GM23338 (cell line): ENCODE measurements around the gene COL20A1. TPM values are rescaled to one million over a fixed set of nuclear protein-coding genes. Genes with fewer than 3 reads are reported as not detected.
A peak's percentile ranks its signal among the peaks of the same experiment; 100 is the strongest.

ENCODE experiments used
- ATAC-seq: fragments of 200-7000 bp; cut with Tn5 transposase; 3 replicates; pipeline ENCODE4 v1.9.1; 2020
- DNase-seq: peaks from one replicate; pipeline ENCODE4 v3.0.0-alpha.2; 2015; ENCODE audit warnings: low spot score
- H2AFZ ChIP-seq: fragments of 200-600 bp; sonication (generic); 2 replicates; pipeline ENCODE4 v1.8.0; 2016; ENCODE audit warnings: antibody characterized with exemption, mild to moderate bottlenecking, moderate library complexity
- H3F3A ChIP-seq: fragments of 200-600 bp; sonication (generic); replicated peaks from 2 replicates; pipeline ENCODE4 v1.8.0; 2017; ENCODE audit warnings: antibody characterized with exemption, mixed run types, low read depth
- H3K27ac ChIP-seq: fragments of 200-600 bp; sonication (generic); 2 replicates; pipeline ENCODE4 v1.6.1; 2016; ENCODE audit warnings: low read depth
- H3K27me3 ChIP-seq: fragments of 200-600 bp; sonication (generic); 2 replicates; pipeline ENCODE4 v1.8.0; 2016; ENCODE audit warnings: mild to moderate bottlenecking, mixed run types, moderate library complexity; ENCODE audit not compliant: insufficient read depth
- H3K36me3 ChIP-seq: fragments of 200-600 bp; sonication (generic); 2 replicates; pipeline ENCODE4 v1.8.0; 2016; ENCODE audit warnings: mild to moderate bottlenecking; ENCODE audit not compliant: insufficient read depth
- H3K4me1 ChIP-seq: fragments of 200-600 bp; sonication (generic); 2 replicates; pipeline ENCODE4 v1.8.0; 2016; ENCODE audit warnings: mild to moderate bottlenecking, moderate library complexity; ENCODE audit not compliant: insufficient read depth
- H3K4me2 ChIP-seq: fragments of 200-600 bp; sonication (generic); 2 replicates; pipeline ENCODE4 v1.7.1; 2017; ENCODE audit warnings: mixed run types
- H3K4me3 ChIP-seq: fragments of 200-600 bp; sonication (generic); 2 replicates; pipeline ENCODE4 v1.6.1; 2016; ENCODE audit warnings: mixed run types
- H3K79me2 ChIP-seq: fragments of 200-600 bp; sonication (generic); replicated peaks from 2 replicates; pipeline ENCODE4 v1.8.0; 2017; ENCODE audit warnings: mild to moderate bottlenecking; ENCODE audit not compliant: insufficient read depth
- H3K9me2 ChIP-seq: fragments of 200-600 bp; sonication (generic); 2 replicates; pipeline ENCODE4 v1.8.0; 2017; ENCODE audit not compliant: insufficient read depth
- H4K20me1 ChIP-seq: fragments of 200-600 bp; sonication (generic); replicated peaks from 2 replicates; pipeline ENCODE4 v1.8.0; 2017; ENCODE audit warnings: mild to moderate bottlenecking; ENCODE audit not compliant: insufficient read depth
- H3K27ac Mint-ChIP-seq: 2 replicates; pipeline ENCODE4 v1.8.0; 2020; ENCODE audit warnings: inconsistent platforms, mild to moderate bottlenecking, moderate library complexity, mixed read lengths
- H3K27me3 Mint-ChIP-seq: 3 replicates; pipeline ENCODE4 v1.8.0; 2022; ENCODE audit warnings: low read depth, mild to moderate bottlenecking, moderate library complexity, mixed read lengths, inconsistent platforms; ENCODE audit not compliant: insufficient read depth, poor library complexity
- H3K36me3 Mint-ChIP-seq: 3 replicates; pipeline ENCODE4 v1.8.0; 2021; ENCODE audit warnings: low read depth, mild to moderate bottlenecking, inconsistent platforms, moderate library complexity, mixed read lengths
- H3K4me1 Mint-ChIP-seq: 3 replicates; pipeline ENCODE4 v1.8.0; 2020; ENCODE audit warnings: mild to moderate bottlenecking, inconsistent platforms, mixed read lengths
- H3K4me3 Mint-ChIP-seq: 3 replicates; pipeline ENCODE4 v1.8.0; 2021; ENCODE audit warnings: moderate library complexity, mild to moderate bottlenecking, inconsistent platforms, mixed read lengths
- H3K9me3 Mint-ChIP-seq: 3 replicates; pipeline ENCODE4 v1.8.0; 2020; ENCODE audit warnings: moderate library complexity, mild to moderate bottlenecking, inconsistent platforms, mixed read lengths
- CREB1 ChIP-seq: fragments of 250-450 bp; sonication (Bioruptor Pico); IDR thresholded peaks from 2 replicates; pipeline ENCODE4 v1.5.0; 2020; ENCODE audit warnings: low read depth, mild to moderate bottlenecking, moderate library complexity
- EZH2phosphoT487 ChIP-seq: fragments of 200-600 bp; sonication (generic); IDR thresholded peaks from one replicate; pipeline ENCODE4 v1.8.1; 2018; ENCODE audit warnings: antibody characterized with exemption; ENCODE audit not compliant: unreplicated experiment
- POLR2AphosphoS5 ChIP-seq: IDR thresholded peaks from 2 replicates; pipeline ENCODE4 v1.6.1; 2016; ENCODE audit warnings: antibody characterized with exemption, low read depth
- ZNF114 ChIP-seq: fragments of 250-450 bp; sonication (Bioruptor Pico); IDR thresholded peaks from 2 replicates; pipeline ENCODE4 v1.5.0; 2020; ENCODE audit warnings: mild to moderate bottlenecking, moderate library complexity
- ZNF331 ChIP-seq: fragments of 250-450 bp; sonication (Bioruptor Pico); IDR thresholded peaks from 2 replicates; pipeline ENCODE4 v1.5.0; 2020; ENCODE audit warnings: low read depth, mild to moderate bottlenecking, moderate library complexity
- polyA plus RNA-seq: library from polyadenylated mRNA; unstranded; fragments of >200 nt; fragmentation: Nextera tagmentation; extraction: Ambion mirVana; gene quantifications from 2 replicates; pipeline ENCODE4 v1.2.1, GENCODE V29; 2016
- total RNA-seq: library from RNA; depleted of rRNA; stranded (reverse); fragments of >200 nt; shearing (Covaris generic); gene quantifications from 2 replicates; pipeline ENCODE4 v1.2.3, GENCODE V29; 2014
- TF ChIP-seq, protein P1 (sequence below): IDR thresholded peaks from one replicate; pipeline ENCODE4 v1.6.1; 2018; ENCODE audit warnings: antibody characterized with exemption; ENCODE audit not compliant: unreplicated experiment

The COL20A1 gene
- total and polyA plus RNA-seq, 2 experiments from 2014 or later, result 0.28 to 0.79 TPM

DNA sequence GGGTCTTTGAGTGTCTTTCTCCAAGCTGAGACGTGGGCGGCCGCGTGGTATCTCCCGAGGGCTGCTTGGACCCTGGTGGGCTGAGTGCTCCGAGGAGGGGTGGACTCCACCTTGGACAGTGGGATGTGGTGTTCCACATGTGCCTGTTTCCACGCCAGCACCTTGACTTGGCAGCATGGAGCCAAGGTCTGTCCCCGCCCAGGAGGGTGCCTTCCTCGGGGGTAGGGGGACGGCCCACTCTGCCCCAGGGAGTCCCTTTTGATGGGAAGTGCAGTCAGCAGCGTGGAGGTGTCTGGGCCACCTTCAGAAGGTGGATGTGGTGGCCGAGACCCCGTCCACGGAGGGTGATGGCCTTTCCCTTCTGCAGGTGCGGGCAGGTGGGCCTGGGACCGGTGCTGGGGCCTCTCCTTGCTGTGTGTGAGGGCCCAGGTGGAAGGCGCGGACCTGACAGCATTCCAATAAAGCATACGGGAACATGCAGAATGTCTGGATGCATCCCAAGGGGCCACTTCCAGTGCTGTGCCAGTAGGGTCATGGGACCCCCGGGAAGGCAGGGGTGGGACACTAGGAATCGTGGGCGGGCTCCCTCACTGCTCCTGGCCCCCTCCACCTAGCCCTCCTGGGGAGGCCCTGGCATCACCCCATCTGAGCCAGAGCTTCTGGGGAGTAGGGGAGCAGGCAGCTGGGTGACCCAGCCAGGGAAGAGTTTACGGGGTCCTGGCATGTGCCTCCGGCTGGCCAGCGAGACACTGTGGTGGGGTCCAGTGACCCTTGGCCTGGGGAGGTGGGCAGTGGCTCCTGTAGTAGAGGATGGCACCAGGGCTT lies 3.5 kb upstream of the COL20A1 start:
- no peak overlapping the region for H3K4me3 ChIP-seq
- H4K20me1 ChIP-seq, result no peaks in the 10 kb centered on the region
- H3K79me2 ChIP-seq, result no peaks in the 10 kb centered on the region
- TF ChIP-seq ZNF114 (CRISPR knock-in tag), result no peak
- H3F3A ChIP-seq, result no peaks in the 10 kb centered on the region
- H3K4me3 Mint-ChIP-seq, result no peak overlapping the region
- H3K27ac Mint-ChIP-seq, result no peak overlapping the region
- no peak overlapping the region for H2AFZ ChIP-seq
- H3K9me3 Mint-ChIP-seq, result no peaks in the 10 kb centered on the region
- no peaks in the 10 kb centered on the region for H3K27me3 ChIP-seq
- H3K4me1 Mint-ChIP-seq, result peaks cover 5% of the 10 kb centered on the region; the same call in 2 of the 3 replicates
- H3K4me1 ChIP-seq, result peaks cover 6% of the 10 kb centered on the region; the same call in 1 of the 2 replicates
- DNase-seq (no peak), ATAC-seq (no peak)
- no peak overlapping the region for H3K27ac ChIP-seq
- peaks cover 16% of the 10 kb centered on the region for H3K36me3 Mint-ChIP-seq
- no peak overlapping the region for H3K4me2 ChIP-seq
- H3K27me3 Mint-ChIP-seq, result peaks cover 18% of the 10 kb centered on the region
- H3K9me2 ChIP-seq, result no peaks in the 10 kb centered on the region
- H3K36me3 ChIP-seq, result no peaks in the 10 kb centered on the region; the same call in 1 of the 2 replicates

- H2AFZ ChIP-seq, result no peak overlapping the region
- H3F3A ChIP-seq, result no peaks in the 10 kb centered on the region
- Mint-ChIP-seq H3K4me1 (peaks cover 8% of the 10 kb centered on the region; the same call in 2 of the 3 replicates), H3K4me3 (no peak overlapping the region), H3K27ac (no peak overlapping the region), H3K27me3 (peaks cover 22% of the 10 kb centered on the region), H3K36me3 (peaks cover 16% of the 10 kb centered on the region), H3K9me3 (no peaks in the 10 kb centered on the region)
- no peak for DNase-seq
- H3K9me2 ChIP-seq, result no peaks in the 10 kb centered on the region
- TF ChIP-seq EZH2phosphoT487, result no peak
- TF ChIP-seq CREB1, result no peak
- TF ChIP-seq POLR2AphosphoS5, result no peak
- TF ChIP-seq ZNF331 (CRISPR knock-in tag), result no peak
- TF ChIP-seq, protein P1, sequence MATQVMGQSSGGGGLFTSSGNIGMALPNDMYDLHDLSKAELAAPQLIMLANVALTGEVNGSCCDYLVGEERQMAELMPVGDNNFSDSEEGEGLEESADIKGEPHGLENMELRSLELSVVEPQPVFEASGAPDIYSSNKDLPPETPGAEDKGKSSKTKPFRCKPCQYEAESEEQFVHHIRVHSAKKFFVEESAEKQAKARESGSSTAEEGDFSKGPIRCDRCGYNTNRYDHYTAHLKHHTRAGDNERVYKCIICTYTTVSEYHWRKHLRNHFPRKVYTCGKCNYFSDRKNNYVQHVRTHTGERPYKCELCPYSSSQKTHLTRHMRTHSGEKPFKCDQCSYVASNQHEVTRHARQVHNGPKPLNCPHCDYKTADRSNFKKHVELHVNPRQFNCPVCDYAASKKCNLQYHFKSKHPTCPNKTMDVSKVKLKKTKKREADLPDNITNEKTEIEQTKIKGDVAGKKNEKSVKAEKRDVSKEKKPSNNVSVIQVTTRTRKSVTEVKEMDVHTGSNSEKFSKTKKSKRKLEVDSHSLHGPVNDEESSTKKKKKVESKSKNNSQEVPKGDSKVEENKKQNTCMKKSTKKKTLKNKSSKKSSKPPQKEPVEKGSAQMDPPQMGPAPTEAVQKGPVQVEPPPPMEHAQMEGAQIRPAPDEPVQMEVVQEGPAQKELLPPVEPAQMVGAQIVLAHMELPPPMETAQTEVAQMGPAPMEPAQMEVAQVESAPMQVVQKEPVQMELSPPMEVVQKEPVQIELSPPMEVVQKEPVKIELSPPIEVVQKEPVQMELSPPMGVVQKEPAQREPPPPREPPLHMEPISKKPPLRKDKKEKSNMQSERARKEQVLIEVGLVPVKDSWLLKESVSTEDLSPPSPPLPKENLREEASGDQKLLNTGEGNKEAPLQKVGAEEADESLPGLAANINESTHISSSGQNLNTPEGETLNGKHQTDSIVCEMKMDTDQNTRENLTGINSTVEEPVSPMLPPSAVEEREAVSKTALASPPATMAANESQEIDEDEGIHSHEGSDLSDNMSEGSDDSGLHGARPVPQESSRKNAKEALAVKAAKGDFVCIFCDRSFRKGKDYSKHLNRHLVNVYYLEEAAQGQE, result no peak
- H3K4me2 ChIP-seq, result no peak overlapping the region
- H3K4me1 ChIP-seq, result peaks cover 7% of the 10 kb centered on the region; the same call in 1 of the 2 replicates
- H3K27me3 ChIP-seq, result no peaks in the 10 kb centered on the region
- ATAC-seq, result no peak
- no peaks in the 10 kb centered on the region for H4K20me1 ChIP-seq
- 0 out of 2 replicates have a peak overlapping the region, but pooled peaks have one; percentile 45 for H3K27ac ChIP-seq
- H3K36me3 ChIP-seq, result no peaks in the 10 kb centered on the region; the same call in 1 of the 2 replicates
- no peaks in the 10 kb centered on the region for H3K79me2 ChIP-seq
- H3K4me3 ChIP-seq, result no peak overlapping the region
Observed at GRCh38 chr20:63290136-63290676, 2.8 kb upstream of the COL20A1 start.
